GM19025 (cell line): ENCODE data around the gene ASPHD1.
"Not testable (repeated sequence)": the region's sequence is repeated elsewhere in the genome, so short reads cannot be mapped to it uniquely, and the experiment has no call there.

Experiments
- ATAC-seq: cut with Tn5 transposase; IDR thresholded peaks from one replicate; pipeline ENCODE4 v1.9.1; 2021; ENCODE audit warnings: mild to moderate bottlenecking, low read depth, moderate library complexity; ENCODE audit not compliant: unreplicated experiment

The ASPHD1 gene

GRCh38 chr16:29877266-29877961 is 22.9 kb upstream of the ASPHD1 start:
- ATAC-seq = no peak

- no peak for ATAC-seq
Observed at GRCh38 chr16:29878172-29878571, 22.1 kb upstream of the ASPHD1 start.

GRCh38 chr16:29881050-29881449 is 19.2 kb upstream of the ASPHD1 start:
- no peak for ATAC-seq

- no peak for ATAC-seq
Observed at GRCh38 chr16:29883987-29884386, 16.3 kb upstream of the ASPHD1 start.

- ATAC-seq = not testable (repeated sequence)
Observed at GRCh38 chr16:29889372-29889771, 10.9 kb upstream of the ASPHD1 start.

DNA sequence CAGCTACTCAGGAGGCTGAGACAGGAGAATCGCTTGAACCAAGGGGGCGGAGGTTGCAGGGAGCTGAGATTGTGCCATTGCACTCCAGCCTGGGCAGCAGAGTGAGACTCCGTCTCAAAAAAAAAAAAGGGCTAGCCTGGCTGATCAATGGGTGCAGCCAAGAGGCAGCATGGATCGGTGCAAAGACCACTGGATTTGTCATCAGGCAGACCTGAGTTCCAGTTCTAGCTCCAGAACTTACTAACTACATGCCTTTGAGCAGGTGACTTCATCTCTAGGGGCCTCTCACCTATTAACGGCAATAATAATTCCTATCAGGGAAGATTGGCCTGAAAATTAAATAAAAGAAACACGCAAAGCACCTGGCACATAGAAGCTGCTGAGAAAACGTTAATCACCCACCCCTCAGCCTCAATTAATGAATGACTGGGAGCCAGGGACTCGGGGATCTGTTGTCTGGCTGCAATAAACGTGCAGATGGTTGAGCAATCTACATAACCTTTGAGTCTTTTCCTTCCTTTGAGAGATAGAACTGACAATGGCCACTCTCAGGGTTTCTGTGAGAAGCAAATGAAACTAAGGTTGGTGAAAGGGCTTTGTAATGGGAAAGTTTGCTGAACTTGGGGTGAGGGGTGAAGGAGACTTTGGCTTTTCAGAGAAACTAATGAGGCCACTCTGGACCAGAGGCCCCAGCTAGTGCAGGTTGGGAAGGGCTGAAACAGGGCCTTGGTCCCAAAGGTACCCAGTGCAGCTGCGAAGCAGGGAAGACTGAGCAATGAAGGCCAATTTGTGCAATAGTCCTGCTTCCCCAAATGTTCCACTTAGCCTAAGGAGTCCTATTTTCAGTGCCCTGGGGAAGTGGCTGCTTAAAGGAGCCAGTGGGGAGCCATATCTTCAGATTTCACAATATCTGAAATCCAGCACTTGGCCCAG is 8.5 kb upstream of the ASPHD1 start:
- no peak for ATAC-seq

GRCh38 chr16:29892458-29892813 is 7.9 kb upstream of the ASPHD1 start:
- no peak for ATAC-seq

DNA sequence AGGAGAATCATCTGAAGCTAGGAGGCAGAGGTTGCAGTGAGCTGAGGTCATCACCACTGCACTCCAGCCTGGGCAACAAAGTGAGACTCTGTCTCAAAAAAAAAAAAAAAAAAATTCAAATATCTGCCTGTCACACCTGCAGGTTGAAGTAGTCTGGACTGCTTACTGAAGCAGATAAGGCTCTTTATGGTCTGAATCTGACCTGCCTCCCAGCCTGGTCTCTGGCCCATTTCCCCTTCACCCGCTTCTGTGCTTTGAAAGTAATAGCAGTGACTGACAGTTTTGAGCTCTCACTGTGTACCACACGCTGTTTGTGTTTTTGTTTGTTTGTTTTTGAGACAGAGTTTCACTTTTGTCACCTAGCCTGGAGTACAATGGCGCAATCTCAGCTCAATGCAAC is 6.7 kb upstream of the ASPHD1 start:
- no peak for ATAC-seq

GRCh38 chr16:29894352-29894751 is 5.9 kb upstream of the ASPHD1 start:
- no peak for ATAC-seq

DNA sequence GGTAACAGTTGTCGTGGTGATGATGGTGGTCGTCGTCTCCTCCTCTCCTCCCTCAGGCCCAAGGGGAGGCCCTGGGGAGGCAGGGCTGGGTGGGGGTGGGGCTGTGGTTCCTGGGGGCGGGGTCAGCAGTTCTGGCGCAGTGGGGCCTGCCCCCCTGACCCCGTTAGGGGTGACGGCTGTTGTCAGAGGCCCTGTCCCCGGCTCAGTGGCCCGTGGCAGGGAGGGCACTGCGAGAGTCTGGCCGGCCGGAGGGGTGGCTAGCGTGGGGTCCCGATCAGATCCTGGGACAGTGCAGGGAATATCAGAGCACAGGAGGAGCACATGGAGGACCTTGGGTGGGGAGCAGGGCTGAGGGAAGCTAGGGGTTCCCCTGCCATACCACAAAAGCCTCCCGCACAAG is 3.4 kb upstream of the ASPHD1 start:
- no peak for ATAC-seq

DNA sequence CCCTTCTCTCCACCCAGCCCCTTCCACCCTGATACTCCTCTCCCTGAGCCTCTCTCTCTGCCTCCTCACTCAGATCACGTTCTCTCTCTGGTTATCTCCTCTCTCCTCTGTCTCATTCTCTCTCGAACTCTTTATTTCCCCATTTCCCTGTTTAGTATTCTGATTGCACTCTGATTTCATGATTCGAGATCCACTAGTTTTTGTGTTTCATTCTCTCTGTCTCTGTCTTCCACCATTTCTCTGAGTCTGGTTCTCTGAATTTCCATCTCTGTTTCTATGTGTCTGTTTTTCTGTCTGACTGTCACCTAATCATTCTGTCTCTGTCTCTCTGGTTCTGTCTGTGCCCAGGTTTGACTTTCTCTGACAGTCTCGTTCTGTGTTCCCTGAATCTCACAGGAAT is 3.0 kb upstream of the ASPHD1 start:
- ATAC-seq = no peak

- ATAC-seq = no peak
Observed at GRCh38 chr16:29898135-29898803, 2.0 kb upstream of the ASPHD1 start.

DNA sequence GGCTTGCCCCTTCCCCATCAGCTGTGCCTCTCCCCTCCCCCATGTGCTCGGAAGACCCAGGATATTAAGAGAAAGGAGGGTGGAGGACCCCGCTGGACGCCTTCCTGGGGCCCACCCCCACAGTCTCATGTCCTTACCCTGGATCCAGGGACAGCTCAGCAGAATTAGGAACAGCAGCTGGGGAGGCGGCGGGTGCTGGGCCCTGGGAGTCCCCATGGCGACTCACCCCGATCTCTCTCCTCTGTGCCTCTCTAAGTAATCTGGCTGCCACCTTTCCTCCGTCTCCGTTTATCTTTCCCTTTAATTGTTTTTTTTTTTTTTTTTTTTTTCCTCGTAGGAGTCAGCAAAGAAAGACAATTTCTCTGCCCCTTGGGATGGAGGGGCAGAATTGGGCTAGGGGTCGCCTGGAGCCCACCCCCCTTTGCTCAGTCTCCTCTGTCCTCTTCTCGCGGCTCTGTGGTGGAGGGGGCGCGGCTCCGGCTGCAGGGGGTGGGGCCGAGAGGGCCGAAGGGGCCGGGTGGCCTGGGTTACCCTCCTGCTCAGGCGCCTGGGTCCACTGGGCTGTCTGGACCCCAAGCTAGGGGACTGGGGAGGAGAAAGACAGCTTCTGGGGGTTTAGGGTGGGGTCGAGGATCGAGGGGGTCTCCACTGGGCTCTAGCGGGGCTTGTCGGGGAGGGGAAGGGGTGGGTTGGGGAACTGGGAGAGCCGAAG is 1.3 kb upstream of the ASPHD1 start:
- ATAC-seq = no peak

GRCh38 chr16:29899516-29900101 is 679 bp upstream of the ASPHD1 start, which contains the start of gene SEZ6L2:
TSS of gene SEZ6L2 (minus strand) at chr16:29899550. CDS start at chr16:29899019, 531 bp downstream.
- no peak for ATAC-seq

DNA sequence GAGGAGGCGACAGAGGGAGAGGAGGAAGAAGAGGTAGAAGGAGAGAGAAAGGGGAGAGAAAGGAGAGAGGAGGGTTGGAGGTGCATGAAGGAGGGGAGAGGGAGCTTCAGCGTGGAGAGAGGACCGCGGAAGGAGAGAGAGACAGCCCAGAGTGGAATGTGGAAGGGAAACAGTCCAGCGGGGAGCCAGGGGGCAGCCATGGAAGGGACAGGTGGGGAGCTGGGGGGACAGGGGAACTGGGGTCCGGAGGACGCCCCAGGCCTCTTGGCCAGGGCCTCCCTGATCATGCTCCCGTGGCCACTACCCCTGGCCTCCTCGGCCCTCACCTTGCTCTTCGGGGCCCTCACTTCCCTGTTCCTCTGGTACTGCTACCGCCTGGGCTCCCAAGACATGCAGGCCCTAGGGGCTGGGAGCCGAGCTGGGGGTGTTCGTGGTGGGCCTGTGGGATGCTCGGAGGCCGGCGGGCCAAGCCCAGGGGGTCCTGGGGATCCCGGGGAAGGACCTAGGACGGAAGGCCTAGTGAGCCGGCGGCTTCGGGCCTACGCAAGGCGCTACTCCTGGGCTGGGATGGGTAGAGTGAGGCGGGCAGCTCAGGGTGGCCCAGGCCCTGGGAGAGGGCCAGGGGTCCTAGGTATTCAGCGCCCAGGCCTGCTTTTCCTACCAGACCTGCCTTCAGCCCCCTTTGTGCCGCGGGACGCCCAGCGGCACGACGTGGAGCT is 759 bp downstream of the ASPHD1 start:
- ATAC-seq = no peak

- no peak for ATAC-seq
Observed at GRCh38 chr16:29901607-29901945, 1.3 kb downstream of the ASPHD1 start.

- no peak for ATAC-seq
Observed at GRCh38 chr16:29903590-29903989, 3.3 kb downstream of the ASPHD1 start.

- no peak for ATAC-seq
Observed at GRCh38 chr16:29904947-29905346, 4.7 kb downstream of the ASPHD1 start.

GRCh38 chr16:29905668-29906067 is 5.4 kb downstream of the ASPHD1 start:
- ATAC-seq = no peak
